Lower leg skin (tissue), 4 donors: ENCODE measurements around the gene HAT1. TPM values are rescaled to one million over a fixed set of nuclear protein-coding genes. Genes with fewer than 3 reads are reported as not detected.
"Not testable (repeated sequence)": the region's sequence is repeated elsewhere in the genome, so short reads cannot be mapped to it uniquely, and the experiment has no call there.

ENCODE experiments used
- DNase-seq, 2 donors: peaks; one replicate each; pipeline ENCODE4 v3.0.0-alpha.2; 2019; ENCODE audit warnings: low spot score in 2 of 2
- H3K4me3 ChIP-seq: fragments of 200-600 bp; sonication (generic); 2 replicates; pipeline ENCODE4 v1.5.1; 2017; ENCODE audit warnings: mild to moderate bottlenecking, low read depth; ENCODE audit not compliant: poor library complexity, severe bottlenecking
- CTCF ChIP-seq, 3 donors: fragments of 450-650 bp; IDR thresholded peaks; one replicate each; pipeline ENCODE4 v1.5.1; 2016; ENCODE audit warnings: antibody characterized with exemption in 3 of 3, mild to moderate bottlenecking in 3 of 3, moderate library complexity in 2 of 3
- POLR2A ChIP-seq, 2 donors: fragments of 450-650 bp; IDR thresholded peaks; one replicate each; pipeline ENCODE4 v1.6.1; 2016 to 2017; ENCODE audit warnings: antibody characterized with exemption in 2 of 2, mild to moderate bottlenecking in 1 of 2, moderate library complexity in 1 of 2
- WGBS, 2 donors: methylation state at CpG; one replicate each; pipeline ENCODE4 v1.1.5; 2018; 5-methylcytosine and 5-hydroxymethylcytosine counted together
- intact Hi-C: fragments of 100-400 bp; cut with DNase I; formaldehyde crosslinking; loops from one replicate; pipeline ENCODE4 v1.15.0; 2023; ENCODE audit warnings: low total_unique reads
- total RNA-seq, 4 donors: library from RNA; depleted of rRNA; stranded (reverse); fragments of >200 nt; gene quantifications; one replicate each; pipeline ENCODE4 v1.1.0, GENCODE V29; 2016

The HAT1 gene
- total RNA-seq, 4 donors from 2014 or later = 15.0 to 28.0 (median 22.1) TPM

DNA sequence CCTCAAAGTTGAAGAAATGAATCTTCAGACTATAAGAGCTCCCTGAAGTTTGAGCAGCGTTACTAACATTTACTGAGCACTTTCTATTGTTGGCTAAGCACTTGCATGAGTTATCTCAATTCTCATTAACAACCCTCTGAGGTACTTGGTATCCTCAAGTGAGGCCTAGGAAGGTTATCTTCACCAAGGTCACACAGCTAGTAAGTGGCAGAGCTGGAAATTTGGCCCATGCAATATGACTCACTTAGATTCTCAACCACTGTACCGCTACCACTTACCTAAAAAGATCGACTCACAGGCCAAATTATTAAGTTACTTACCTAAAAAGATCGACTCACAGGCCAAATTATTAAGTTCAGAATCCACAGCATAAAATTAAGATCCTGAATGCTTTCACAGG lies 68.8 kb downstream of the HAT1 start:
- no peak for DNase-seq

DNA sequence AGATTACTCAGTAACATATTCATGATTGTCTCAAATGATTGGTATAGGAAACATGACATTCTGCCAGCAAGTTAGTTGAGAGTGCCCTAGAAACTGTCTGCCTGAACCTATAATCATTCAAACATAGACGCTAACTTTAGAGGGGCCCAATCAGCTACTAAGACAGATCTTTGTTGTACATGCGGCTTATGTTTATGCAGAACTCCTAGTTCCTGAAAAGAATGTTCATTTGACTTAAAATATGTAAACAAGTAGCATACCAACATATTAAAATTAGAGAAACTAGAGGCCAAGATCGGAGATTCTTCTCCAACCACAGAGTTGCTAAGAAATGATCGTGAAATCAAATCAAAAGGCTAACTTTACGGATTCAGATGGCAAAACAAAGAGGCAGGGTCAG lies 73.3 kb downstream of the HAT1 start:
- WGBS, 2 donors = 92 to 93% methylated on average over 5 of the region's 5 CpGs
- DNase-seq = no peak
- no peak for TF ChIP-seq POLR2A (IDR thresholded peaks at IDR 0.05)
- no peak for TF ChIP-seq CTCF (IDR thresholded peaks at IDR 0.05)
- no peak overlapping the region for H3K4me3 ChIP-seq
- intact Hi-C loops = no loop called here

More for the DNA sequence above, 68.8 kb downstream of the HAT1 start:
- TF ChIP-seq CTCF (IDR thresholded peaks at IDR 0.05) (no peak), POLR2A (IDR thresholded peaks at IDR 0.05) (no peak)
- intact Hi-C loops = no loop called here
- WGBS, 2 donors = 90 to 92% methylated on average over 4 of the region's 4 CpGs
- no peak overlapping the region for H3K4me3 ChIP-seq

GRCh38 chr2:171996021-171996420 lies 73.8 kb downstream of the HAT1 start:
- 91 to 98% methylated on average over 5 of the region's 5 CpGs for WGBS, 2 donors
- H3K4me3 ChIP-seq = no peak overlapping the region
- no peak for TF ChIP-seq POLR2A (IDR thresholded peaks at IDR 0.05)
- TF ChIP-seq CTCF (IDR thresholded peaks at IDR 0.05) = no peak
- DNase-seq = no peak
- intact Hi-C loops = no loop called here

DNA sequence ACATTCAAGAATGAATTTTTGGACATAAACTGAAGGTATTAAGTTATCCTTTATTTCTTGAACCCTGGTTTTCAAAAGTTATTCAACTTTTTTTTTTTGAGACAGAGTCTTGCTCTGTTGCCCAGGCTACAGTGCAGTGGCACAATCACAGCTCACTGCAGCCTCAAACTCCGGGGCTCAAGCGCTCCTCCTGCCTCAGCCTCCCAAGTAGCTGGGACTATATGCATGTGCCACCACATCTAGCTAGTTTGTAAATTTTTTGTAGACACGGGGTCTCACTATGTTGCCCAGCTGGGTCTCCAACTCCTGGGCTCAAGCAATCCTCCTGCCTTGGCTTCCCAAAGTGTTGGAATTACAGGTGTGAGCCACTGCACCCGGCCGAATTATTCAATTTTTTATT lies 74.8 kb downstream of the HAT1 start:
- DNase-seq, intact Hi-C loops, H3K4me3 ChIP-seq: not testable (repeated sequence)
- WGBS, 2 donors = 83 to 91% methylated on average over 5 of the region's 5 CpGs

- intact Hi-C loops = no loop called here
- H3K4me3 ChIP-seq = peak overlapping the region; percentile 48
- DNase-seq = no peak
- WGBS, 2 donors = 16 to 29% methylated on average over 4 of the region's 4 CpGs
- TF ChIP-seq CTCF (IDR thresholded peaks at IDR 0.05) (no peak), POLR2A (IDR thresholded peaks at IDR 0.05) (no peak)
These were observed 76.9 kb downstream of the HAT1 start for GRCh38 chr2:171999161-171999560.

GRCh38 chr2:171999604-172000469 lies 77.6 kb downstream of the HAT1 start, which contains the start of gene METAP1D:
METAP1D (plus strand) TSS chr2:171999953; CDS start chr2:171999970, 17 bp downstream.
- peak; percentile 55 to 94 for DNase-seq
- 1% methylated on average over 31 to 35 of the region's 73 CpGs for WGBS, 2 donors
- intact Hi-C loops = no loop called here

More at GRCh38 chr2:171999604-172000469, 77.6 kb downstream of the HAT1 start, which contains the start of gene METAP1D:
- H3K4me3 ChIP-seq = peak within 1 kb of the TSS; percentile 48
- TF ChIP-seq CTCF (IDR thresholded peaks at IDR 0.05) (no peak), POLR2A (IDR thresholded peaks at IDR 0.05) (no peak)
